ENCODE results near the gene SHISAL2B.

SHISAL2B gene

DNA sequence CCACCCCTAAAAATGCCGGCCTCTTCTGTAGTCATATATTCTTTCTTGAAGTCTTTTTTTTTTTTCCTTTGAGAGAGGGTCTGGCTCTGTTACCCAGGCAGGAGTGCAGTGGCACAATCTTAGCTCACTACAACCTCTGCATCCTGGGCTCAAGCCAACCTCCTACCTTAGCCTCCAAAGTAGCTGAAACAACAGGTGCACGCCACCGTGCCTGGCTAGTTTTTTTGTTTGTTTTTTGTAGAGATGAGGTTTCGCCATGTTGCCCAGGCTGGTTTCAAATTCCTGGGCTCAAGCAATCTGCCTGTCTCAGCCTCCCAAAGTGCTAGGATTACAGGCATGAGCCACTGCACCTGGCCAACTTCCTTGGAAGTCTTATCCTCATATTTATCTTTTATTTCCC, 59.1 kb downstream of the SHISAL2B start:
- 58 to 100% methylated on average over 1 to 2 of the region's 4 CpGs for WGBS, 2 experiments (ENCODE audit: insufficient coverage in 2 of 2)
- Histone ChIP-seq H3K36me3 (ENCODE audit: control insufficient read depth, insufficient read depth, low read length) (peaks cover 28% of the 10 kb centered on the region), H3K4me1 (ENCODE audit: control insufficient read depth, insufficient read depth, low read length, poor library complexity, severe bottlenecking) (no peaks in the 10 kb centered on the region), H3K4me3 (ENCODE audit: extremely low read depth, insufficient read depth, low read length, poor library complexity, severe bottlenecking) (no peak overlapping the region), H3K27ac (ENCODE audit: low read depth, low read length, severe bottlenecking) (no peak overlapping the region), H3K9me3 (ENCODE audit: control insufficient read depth, low read length) (no peaks in the 10 kb centered on the region)

DNA sequence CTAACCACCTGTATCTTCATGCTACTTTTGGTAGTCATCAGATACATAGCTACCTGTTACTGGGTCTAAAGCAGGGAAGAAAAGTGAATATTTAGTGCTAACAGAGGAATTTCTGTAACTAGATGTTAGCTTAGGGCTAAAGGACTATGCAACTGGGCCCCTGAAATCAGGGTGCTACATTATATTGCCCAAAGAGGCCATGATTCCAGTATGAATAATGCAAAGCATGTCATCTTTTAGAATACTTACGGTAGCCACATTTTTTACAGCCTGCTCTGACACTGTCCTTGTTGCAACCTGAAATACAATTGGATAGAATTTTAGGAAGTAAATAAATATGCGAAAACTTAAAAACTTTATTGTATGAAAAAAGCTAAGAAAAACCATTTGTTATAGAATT, 63.8 kb downstream of the SHISAL2B start:
- H3K9me3 ChIP-seq (ENCODE audit: control insufficient read depth, low read length) = no peaks in the 10 kb centered on the region
- WGBS, 2 experiments (ENCODE audit: insufficient coverage in 2 of 2) = 80% methylated on average over 1 of the region's 2 CpGs; no CpG with 5 or more reads in 1 of the 2 experiments
- no peak overlapping the region for H3K27ac ChIP-seq (ENCODE audit: low read depth, low read length, severe bottlenecking)
- peaks cover 33% of the 10 kb centered on the region for H3K36me3 ChIP-seq (ENCODE audit: control insufficient read depth, insufficient read depth, low read length)
- no peaks in the 10 kb centered on the region for H3K4me1 ChIP-seq (ENCODE audit: control insufficient read depth, insufficient read depth, low read length, poor library complexity, severe bottlenecking)
- H3K4me3 ChIP-seq (ENCODE audit: extremely low read depth, insufficient read depth, low read length, poor library complexity, severe bottlenecking) = no peak overlapping the region

DNA sequence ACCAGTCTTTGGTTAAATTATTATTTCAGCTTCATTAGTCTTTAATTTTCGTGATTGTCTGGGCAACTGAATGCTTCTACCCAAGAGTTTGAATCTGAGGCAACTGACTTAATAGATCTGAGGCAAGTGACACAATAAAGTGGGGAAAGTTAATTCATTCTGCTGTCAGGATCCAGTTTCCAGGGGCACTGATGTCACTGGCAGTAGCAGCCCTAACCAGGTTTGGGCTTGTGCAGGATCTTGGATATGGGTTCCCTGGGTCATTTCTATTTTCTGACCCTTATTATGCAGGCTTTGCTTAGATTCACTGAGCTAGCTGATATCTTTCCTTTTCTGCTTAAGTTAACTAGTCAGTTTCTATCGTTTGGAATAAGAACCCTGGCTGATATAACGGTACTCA, 68.6 kb downstream of the SHISAL2B start:
- peaks cover 8% of the 10 kb centered on the region for H3K4me1 ChIP-seq (ENCODE audit: control insufficient read depth, insufficient read depth, low read length, poor library complexity, severe bottlenecking)
- 82 to 100% methylated on average over 1 to 3 of the region's 3 CpGs for WGBS, 2 experiments (ENCODE audit: insufficient coverage in 2 of 2)
- H3K9me3 ChIP-seq (ENCODE audit: control insufficient read depth, low read length) = no peaks in the 10 kb centered on the region
- no peak overlapping the region for H3K27ac ChIP-seq (ENCODE audit: low read depth, low read length, severe bottlenecking)
- H3K4me3 ChIP-seq (ENCODE audit: extremely low read depth, insufficient read depth, low read length, poor library complexity, severe bottlenecking) = no peak overlapping the region
- peaks cover 35% of the 10 kb centered on the region for H3K36me3 ChIP-seq (ENCODE audit: control insufficient read depth, insufficient read depth, low read length)

DNA sequence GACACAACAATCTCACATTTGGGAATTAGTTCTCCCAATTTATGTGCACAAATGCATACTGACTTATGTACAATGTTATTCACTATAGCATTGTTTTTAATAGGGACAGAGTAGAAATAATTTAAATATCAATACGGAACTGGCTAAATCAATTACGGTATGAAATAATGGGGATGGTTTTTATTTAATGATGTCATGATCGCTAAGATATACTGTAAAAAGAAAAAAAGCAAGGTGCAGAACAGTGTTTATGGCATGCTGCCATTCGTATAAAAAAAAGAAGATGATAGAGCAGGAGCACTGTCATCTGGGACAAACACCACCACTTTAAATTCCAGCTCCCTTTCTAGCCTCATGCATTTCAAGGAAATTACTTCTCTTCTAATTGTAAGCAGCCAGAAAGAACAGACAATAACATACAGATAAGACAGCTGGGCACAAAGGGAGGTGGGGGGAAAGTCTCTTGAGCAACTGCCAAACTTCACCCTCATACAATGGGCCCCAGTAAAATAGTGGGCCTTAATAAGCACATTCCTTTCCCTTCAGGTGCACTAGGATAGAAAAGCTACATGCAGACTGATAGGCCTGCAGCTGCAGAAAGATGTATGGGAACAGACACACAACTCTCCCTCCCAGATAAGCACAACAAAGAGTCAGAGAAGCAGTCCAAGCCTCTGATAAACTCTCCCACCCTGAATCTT, 69.8 kb downstream of the SHISAL2B start:
- 90 to 92% methylated on average over 3 to 4 of the region's 4 CpGs for WGBS, 2 experiments (ENCODE audit: insufficient coverage in 2 of 2)
- H3K4me1 ChIP-seq (ENCODE audit: control insufficient read depth, insufficient read depth, low read length, poor library complexity, severe bottlenecking) = peaks cover 8% of the 10 kb centered on the region
- peaks cover 42% of the 10 kb centered on the region for H3K36me3 ChIP-seq (ENCODE audit: control insufficient read depth, insufficient read depth, low read length)
- H3K27ac ChIP-seq (ENCODE audit: low read depth, low read length, severe bottlenecking) = peak overlapping the region; percentile 62
- H3K4me3 ChIP-seq (ENCODE audit: extremely low read depth, insufficient read depth, low read length, poor library complexity, severe bottlenecking) = no peak overlapping the region
- no peaks in the 10 kb centered on the region for H3K9me3 ChIP-seq (ENCODE audit: control insufficient read depth, low read length)

DNA sequence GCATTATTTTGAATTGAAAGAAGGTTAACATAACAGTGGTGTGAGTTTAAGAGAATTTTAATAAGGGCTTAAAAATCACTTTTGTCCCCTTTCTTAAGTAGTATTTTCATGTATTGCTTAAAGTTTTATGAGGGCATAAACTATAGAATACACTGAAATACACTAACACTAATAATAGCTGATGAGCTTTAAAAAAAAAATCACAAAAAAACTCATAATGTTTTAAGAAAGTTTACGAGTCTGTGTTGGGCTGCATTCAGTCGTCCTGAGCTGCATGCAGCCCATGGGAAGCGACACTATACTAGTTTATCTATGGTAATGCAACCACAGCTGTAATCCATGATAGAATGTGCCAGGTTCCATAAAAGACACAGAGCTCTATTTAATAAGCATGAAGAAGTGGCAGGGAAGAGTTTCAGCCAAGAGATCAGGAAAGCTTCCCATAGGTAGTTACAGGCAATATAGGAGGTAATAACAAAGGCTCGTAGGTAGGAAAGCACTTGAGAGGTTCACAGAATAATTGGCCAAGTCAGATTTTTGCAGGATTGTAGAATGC, 73.7 kb downstream of the SHISAL2B start:
- peaks cover 40% of the 10 kb centered on the region for H3K36me3 ChIP-seq (ENCODE audit: control insufficient read depth, insufficient read depth, low read length)
- no peak overlapping the region for H3K4me3 ChIP-seq (ENCODE audit: extremely low read depth, insufficient read depth, low read length, poor library complexity, severe bottlenecking)
- H3K4me1 ChIP-seq (ENCODE audit: control insufficient read depth, insufficient read depth, low read length, poor library complexity, severe bottlenecking) = peaks cover 14% of the 10 kb centered on the region
- 90 to 95% methylated on average over 4 of the region's 4 CpGs for WGBS, 2 experiments (ENCODE audit: insufficient coverage in 2 of 2)
- H3K9me3 ChIP-seq (ENCODE audit: control insufficient read depth, low read length) = no peaks in the 10 kb centered on the region
- no peak overlapping the region for H3K27ac ChIP-seq (ENCODE audit: low read depth, low read length, severe bottlenecking)

DNA sequence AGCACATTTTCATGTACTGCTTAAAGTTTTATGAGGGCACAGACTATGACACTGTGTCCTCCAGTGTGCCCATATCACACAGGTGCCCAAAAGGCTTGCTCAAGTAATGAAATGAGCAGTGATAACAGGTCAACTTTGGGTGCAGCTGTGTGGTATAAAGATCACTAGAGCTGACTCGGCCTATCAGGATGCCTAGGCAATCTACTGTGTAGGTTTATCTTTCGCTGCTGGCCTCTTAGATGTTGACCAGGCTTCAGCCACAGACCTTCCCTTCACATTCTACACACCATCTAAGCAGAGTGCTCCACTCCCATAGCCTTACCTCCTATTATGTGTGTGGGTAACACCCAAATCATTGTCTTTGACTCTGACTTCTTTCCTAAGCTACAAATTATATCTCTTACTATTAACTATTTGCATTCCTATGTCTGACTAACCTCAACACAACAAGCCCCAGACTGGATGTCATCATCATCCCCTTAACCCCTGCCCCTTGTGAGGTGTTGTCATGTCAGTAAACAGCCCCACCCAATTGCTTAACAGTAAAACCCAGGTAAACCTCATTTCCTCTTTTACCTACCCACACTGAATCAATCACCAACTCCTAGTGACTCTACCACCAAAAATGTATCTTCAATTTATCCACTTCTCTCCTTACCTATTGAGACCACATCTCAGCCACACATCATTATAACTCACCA, 75.7 kb downstream of the SHISAL2B start:
- peaks cover 34% of the 10 kb centered on the region for H3K36me3 ChIP-seq (ENCODE audit: control insufficient read depth, insufficient read depth, low read length)
- H3K4me1 ChIP-seq (ENCODE audit: control insufficient read depth, insufficient read depth, low read length, poor library complexity, severe bottlenecking) = peaks cover 16% of the 10 kb centered on the region
- no CpG with 5 or more reads among the region's 2 CpGs for whole genome bisulfite sequencing, 2 experiments (ENCODE audit: insufficient coverage in 2 of 2)
- no peak overlapping the region for H3K4me3 ChIP-seq (ENCODE audit: extremely low read depth, insufficient read depth, low read length, poor library complexity, severe bottlenecking)
- no peak overlapping the region for H3K27ac ChIP-seq (ENCODE audit: low read depth, low read length, severe bottlenecking)
- H3K9me3 ChIP-seq (ENCODE audit: control insufficient read depth, low read length) = no peaks in the 10 kb centered on the region

DNA sequence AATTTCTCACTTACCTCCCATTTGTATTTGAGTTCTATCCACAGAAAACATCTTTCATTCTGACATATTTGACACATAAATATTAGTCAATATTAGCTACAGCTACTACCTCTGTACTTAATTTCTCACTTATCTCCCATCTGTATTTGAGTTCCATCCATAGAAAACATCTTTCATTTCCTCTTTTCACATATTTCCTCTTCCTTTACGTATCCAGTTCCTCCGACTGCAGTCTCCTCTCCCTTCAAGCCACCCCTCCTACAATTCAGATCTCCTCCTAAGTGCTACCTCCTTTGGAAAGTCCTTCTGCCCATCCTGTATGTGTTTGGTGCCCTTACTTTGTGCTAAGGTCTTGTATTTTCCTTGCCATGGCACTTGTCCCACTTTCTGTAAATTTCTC, 76.6 kb downstream of the SHISAL2B start:
- Histone ChIP-seq H3K36me3 (ENCODE audit: control insufficient read depth, insufficient read depth, low read length) (peaks cover 34% of the 10 kb centered on the region), H3K4me1 (ENCODE audit: control insufficient read depth, insufficient read depth, low read length, poor library complexity, severe bottlenecking) (peaks cover 11% of the 10 kb centered on the region), H3K4me3 (ENCODE audit: extremely low read depth, insufficient read depth, low read length, poor library complexity, severe bottlenecking) (peak overlapping the region; percentile 86), H3K9me3 (ENCODE audit: control insufficient read depth, low read length) (no peaks in the 10 kb centered on the region), H3K27ac (ENCODE audit: low read depth, low read length, severe bottlenecking) (no peak overlapping the region)
- 83 to 89% methylated on average over 2 of the region's 2 CpGs for WGBS, 2 experiments (ENCODE audit: insufficient coverage in 2 of 2)
